AG09319 (cell line): Measurements from ENCODE around the gene HEBP1.

ENCODE experiments used
- DNase-seq: peaks from one replicate; pipeline ENCODE4 v3.0.0-alpha.2; 2010; ENCODE audit warnings: low read depth; ENCODE audit errors: extremely low read depth
- CTCF ChIP-seq: IDR thresholded peaks from 2 replicates; pipeline ENCODE4 v1.5.1; 2011; ENCODE audit warnings: low read depth, mild to moderate bottlenecking, inconsistent platforms, low read length, moderate library complexity

The HEBP1 gene

DNA sequence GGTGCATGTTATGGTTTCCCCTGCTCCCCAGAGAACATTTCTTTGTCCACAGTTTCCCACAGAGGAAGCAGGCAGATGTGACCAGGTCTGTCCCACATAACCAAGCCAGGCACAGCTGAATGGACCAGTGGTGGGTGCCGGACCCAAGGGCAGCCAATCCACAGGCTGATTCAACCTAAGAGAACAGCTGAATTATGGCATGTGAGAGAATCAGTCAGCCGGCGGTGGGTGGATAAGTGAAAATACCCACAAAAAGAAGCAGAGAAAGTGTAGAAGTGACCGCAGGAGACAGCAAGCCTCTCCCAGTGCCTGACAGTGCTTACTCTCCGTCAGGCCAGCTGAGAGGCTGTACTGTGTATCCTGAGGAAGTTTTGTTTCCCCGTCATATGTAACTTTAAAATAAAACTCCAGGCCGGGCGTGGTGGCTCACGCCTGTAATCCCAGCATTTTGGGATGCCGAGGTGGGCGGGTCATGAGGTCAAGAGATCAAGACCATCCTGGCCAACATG, 63.0 kb downstream of the HEBP1 start:
- no peak for TF ChIP-seq CTCF
- DNase-seq: no peak

DNA sequence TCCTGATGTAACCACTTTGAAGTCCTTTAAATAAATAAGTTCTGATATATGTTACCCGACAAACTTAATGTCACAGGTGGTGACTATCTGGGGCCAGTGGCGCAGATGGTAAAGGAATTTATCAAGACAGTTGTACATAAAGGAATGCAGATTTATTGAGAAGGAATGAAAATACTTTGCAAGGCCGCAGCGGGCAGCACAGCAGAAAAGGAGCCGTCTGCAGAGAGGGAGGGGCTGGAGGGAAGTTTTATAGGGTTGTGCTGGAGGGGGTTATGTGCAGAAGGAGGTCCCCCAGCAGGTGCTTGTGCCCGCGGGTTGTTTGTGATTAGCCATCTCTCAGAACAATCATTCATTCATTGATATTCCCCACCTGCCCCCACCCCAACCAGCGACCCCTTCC, 65.5 kb downstream of the HEBP1 start:
- DNase-seq: no peak
- TF ChIP-seq CTCF: no peak

GRCh38 chr12:12933742-12934141, 66.3 kb downstream of the HEBP1 start:
- no peak for DNase-seq
- no peak for TF ChIP-seq CTCF

GRCh38 chr12:12930633-12931219, 69.3 kb downstream of the HEBP1 start:
- TF ChIP-seq CTCF: no peak
- no peak for DNase-seq

DNA sequence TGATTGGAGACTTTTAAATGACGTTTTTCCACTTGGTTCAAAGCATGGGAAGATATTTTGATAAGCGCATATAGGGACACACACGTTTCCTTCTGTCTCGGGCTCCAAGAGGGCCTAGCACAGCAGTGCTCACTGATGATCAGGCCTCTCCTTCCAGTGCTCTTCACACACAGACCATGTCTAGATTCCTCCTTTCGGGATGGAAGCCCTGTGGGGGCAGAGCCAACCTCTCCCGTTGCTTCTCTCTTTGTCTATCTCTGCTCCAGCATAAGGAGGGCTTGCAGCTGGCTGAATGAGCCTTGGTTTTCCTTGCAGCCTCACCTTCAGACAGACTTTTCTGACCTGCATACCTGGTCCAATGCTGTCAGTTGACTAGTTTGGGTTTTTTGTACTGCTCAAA, 70.4 kb downstream of the HEBP1 start:
- no peak for DNase-seq
- TF ChIP-seq CTCF: no peak

DNA sequence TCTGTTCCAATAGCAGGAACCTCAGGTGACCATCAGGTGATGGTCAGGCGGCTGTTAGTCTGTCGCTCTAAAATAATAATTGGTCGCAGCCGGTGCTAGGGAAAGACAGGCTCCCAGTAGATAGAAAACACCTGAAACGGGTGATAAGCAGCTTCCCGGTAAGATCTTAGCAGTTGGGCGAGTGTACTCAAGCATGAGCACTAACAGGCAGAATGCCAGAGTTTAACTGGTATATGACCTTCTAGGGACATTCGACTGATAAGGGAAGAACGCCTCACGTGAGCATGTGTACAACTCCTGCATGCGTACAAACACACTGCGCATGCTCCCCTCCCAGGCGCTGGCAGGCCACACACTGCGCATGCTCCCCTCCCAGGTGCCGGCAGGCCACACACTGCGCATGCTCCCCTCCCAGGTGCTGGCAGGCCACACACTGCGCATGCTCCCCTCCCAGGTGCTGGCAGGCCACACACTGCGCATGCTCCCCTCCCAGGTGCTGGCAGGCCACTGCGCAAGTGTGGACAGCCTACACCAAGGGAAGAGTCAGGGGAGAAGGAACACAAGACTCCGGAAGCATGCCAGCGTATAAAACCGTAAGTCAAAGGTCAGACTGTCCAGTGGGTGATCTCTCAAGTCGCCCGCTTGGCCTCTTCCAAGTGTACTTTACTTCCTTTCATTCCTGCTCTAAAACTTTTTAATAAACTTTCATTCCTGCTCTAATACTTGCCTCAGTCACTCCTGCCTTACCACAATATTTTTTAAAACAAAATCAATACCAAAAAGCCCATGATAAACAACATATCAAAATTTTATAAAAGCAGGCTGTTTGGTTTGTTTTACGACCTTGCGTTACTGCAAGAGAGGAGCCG, 72.6 kb downstream of the HEBP1 start:
- no peak for DNase-seq
- no peak for TF ChIP-seq CTCF

GRCh38 chr12:12926571-12927071, 73.4 kb downstream of the HEBP1 start:
- DNase-seq: no peak

More at GRCh38 chr12:12926571-12927071, 73.4 kb downstream of the HEBP1 start:
- TF ChIP-seq CTCF: no peak
